ENCODE measurements around the gene OPN3.

- TF ChIP-seq CTCF (IDR thresholded peaks at IDR 0.05): no peak
- TF ChIP-seq POLR2A (IDR thresholded peaks at IDR 0.05; ENCODE audit: low read depth): no peak
These were observed 10.2 kb downstream of the OPN3 start for GRCh38 chr1:241630005-241630404.
